ENCODE measurements around the gene OR2D2.

DNA sequence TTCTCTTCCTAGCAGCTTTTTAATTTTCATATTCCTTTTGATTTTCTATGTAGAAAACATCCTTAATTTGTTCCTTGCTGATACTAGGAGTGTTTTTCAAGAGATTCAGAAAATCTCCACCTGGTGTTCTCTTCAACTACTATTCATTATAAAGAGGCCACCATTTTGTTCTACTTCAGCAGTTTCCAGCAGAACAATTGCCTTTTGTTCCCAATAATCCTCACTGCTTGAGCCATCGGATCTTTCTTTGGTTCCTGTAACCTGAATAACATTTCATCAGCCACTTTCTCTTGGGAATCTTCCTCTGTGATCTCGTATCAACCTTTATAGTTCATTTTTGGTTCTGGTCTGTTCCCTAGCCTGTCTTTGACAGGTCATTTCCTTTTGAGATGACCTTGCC lies 48.6 kb downstream of the OR2D2 start:
- TF ChIP-seq, protein P1, sequence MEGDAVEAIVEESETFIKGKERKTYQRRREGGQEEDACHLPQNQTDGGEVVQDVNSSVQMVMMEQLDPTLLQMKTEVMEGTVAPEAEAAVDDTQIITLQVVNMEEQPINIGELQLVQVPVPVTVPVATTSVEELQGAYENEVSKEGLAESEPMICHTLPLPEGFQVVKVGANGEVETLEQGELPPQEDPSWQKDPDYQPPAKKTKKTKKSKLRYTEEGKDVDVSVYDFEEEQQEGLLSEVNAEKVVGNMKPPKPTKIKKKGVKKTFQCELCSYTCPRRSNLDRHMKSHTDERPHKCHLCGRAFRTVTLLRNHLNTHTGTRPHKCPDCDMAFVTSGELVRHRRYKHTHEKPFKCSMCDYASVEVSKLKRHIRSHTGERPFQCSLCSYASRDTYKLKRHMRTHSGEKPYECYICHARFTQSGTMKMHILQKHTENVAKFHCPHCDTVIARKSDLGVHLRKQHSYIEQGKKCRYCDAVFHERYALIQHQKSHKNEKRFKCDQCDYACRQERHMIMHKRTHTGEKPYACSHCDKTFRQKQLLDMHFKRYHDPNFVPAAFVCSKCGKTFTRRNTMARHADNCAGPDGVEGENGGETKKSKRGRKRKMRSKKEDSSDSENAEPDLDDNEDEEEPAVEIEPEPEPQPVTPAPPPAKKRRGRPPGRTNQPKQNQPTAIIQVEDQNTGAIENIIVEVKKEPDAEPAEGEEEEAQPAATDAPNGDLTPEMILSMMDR (conservative IDR thresholded peaks at IDR 0.05; ENCODE audit: low read length), result no peak
- no peak for TF ChIP-seq EZH2phosphoT487 (IDR thresholded peaks at IDR 0.05; ENCODE audit: borderline replicate concordance, low read depth, low read length)

All from OCI-LY7 (cell line).